ENCODE results near the gene CDK17.

CDK17 gene

DNA sequence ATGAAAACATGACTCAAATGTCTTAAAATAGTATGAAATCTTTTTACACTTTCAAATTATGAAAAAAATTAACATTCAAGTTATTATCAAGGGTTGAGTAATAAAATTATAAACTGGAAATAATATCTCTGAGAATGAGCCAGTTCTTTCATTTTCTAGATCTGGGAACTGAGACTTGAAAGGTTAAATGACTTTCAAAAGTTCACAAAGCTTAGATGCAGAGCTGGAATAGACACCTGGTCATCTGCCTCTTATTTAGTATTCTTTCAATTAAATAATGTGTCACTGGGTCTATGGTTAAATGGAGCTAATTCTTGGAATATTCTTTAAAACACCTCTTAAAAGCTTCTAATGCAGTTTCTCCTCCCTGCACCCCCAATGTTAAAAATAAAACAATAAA lies 86.6 kb downstream of the CDK17 start:
- H2AFZ ChIP-seq (ENCODE audit: low read length): no peak overlapping the region
- no peak for TF ChIP-seq CTCF (conservative IDR thresholded peaks at IDR 0.05; ENCODE audit: low read length)
- TF ChIP-seq EZH2phosphoT487 (IDR thresholded peaks at IDR 0.05; ENCODE audit: borderline replicate concordance): no peak
- no peaks in the 10 kb centered on the region for H4K20me1 ChIP-seq (ENCODE audit: insufficient read depth, low read length, poor library complexity, severe bottlenecking)
- no peak overlapping the region for H3K4me2 ChIP-seq (ENCODE audit: low read depth, low read length, poor library complexity, severe bottlenecking)
- H3K36me3 ChIP-seq (ENCODE audit: insufficient read depth, low read length): peaks cover 32% of the 10 kb centered on the region
- H3F3A ChIP-seq (ENCODE audit: low read depth): no peaks in the 10 kb centered on the region
- no peak overlapping the region for H3K9ac ChIP-seq (ENCODE audit: low read depth, low read length, poor library complexity, severe bottlenecking)
- H3K27me3 ChIP-seq (ENCODE audit: insufficient read depth, low read length, poor library complexity, severe bottlenecking): no peaks in the 10 kb centered on the region
- H3K9me2 ChIP-seq (replicated peaks; ENCODE audit: low read depth, low read length): no peaks in the 10 kb centered on the region
- H3K4me1 ChIP-seq (ENCODE audit: insufficient read depth, low read length, poor library complexity, severe bottlenecking): peaks cover 6% of the 10 kb centered on the region
- no peak overlapping the region for H3K4me3 ChIP-seq (ENCODE audit: low read length, poor library complexity, severe bottlenecking)
- H3K79me2 ChIP-seq (ENCODE audit: insufficient read depth, low read length): peaks cover 22% of the 10 kb centered on the region
- no peaks in the 10 kb centered on the region for H3K9me3 ChIP-seq (ENCODE audit: insufficient read depth, low read depth, low read length)

- peaks cover 32% of the 10 kb centered on the region for H3K36me3 ChIP-seq (ENCODE audit: insufficient read depth, low read length)
- H2AFZ ChIP-seq (ENCODE audit: low read length): no peak overlapping the region
- H3K9me2 ChIP-seq (replicated peaks; ENCODE audit: low read depth, low read length): no peaks in the 10 kb centered on the region
- no peaks in the 10 kb centered on the region for H3K9me3 ChIP-seq (ENCODE audit: insufficient read depth, low read depth, low read length)
- H3K27me3 ChIP-seq (ENCODE audit: insufficient read depth, low read length, poor library complexity, severe bottlenecking): no peaks in the 10 kb centered on the region
- H3K4me2 ChIP-seq (ENCODE audit: low read depth, low read length, poor library complexity, severe bottlenecking): no peak overlapping the region
- peaks cover 6% of the 10 kb centered on the region for H3K4me1 ChIP-seq (ENCODE audit: insufficient read depth, low read length, poor library complexity, severe bottlenecking)
- no peak overlapping the region for H3K4me3 ChIP-seq (ENCODE audit: low read length, poor library complexity, severe bottlenecking)
- no peak overlapping the region for H3K9ac ChIP-seq (ENCODE audit: low read depth, low read length, poor library complexity, severe bottlenecking)
- H3K79me2 ChIP-seq (ENCODE audit: insufficient read depth, low read length): peaks cover 25% of the 10 kb centered on the region
- H4K20me1 ChIP-seq (ENCODE audit: insufficient read depth, low read length, poor library complexity, severe bottlenecking): no peaks in the 10 kb centered on the region
- TF ChIP-seq CTCF (conservative IDR thresholded peaks at IDR 0.05; ENCODE audit: low read length) (no peak), EZH2phosphoT487 (IDR thresholded peaks at IDR 0.05; ENCODE audit: borderline replicate concordance) (no peak)
- H3F3A ChIP-seq (ENCODE audit: low read depth): no peaks in the 10 kb centered on the region
These were observed 89.0 kb downstream of the CDK17 start for GRCh38 chr12:96311191-96311590.

DNA sequence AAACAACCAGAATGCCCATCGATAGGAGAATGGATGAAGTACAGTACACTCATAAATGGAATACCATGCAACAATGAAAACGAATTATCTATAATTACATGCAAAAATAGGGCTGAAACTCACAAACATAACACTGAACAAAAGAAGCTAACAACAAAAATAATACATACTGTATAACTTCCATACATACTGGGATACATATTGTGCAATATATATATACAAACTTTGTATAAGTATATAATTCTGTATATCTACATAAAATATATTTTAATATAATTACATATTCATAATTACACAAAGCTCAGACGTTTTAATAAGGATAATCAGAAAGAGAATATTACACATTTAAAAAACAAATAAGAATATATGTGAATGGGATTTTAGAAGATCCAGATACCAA lies 90.2 kb downstream of the CDK17 start:
- H3K9me3 ChIP-seq (ENCODE audit: insufficient read depth, low read depth, low read length): no peaks in the 10 kb centered on the region
- no peak overlapping the region for H3K4me3 ChIP-seq (ENCODE audit: low read length, poor library complexity, severe bottlenecking)
- H2AFZ ChIP-seq (ENCODE audit: low read length): no peak overlapping the region
- H4K20me1 ChIP-seq (ENCODE audit: insufficient read depth, low read length, poor library complexity, severe bottlenecking): no peaks in the 10 kb centered on the region
- no peaks in the 10 kb centered on the region for H3K4me1 ChIP-seq (ENCODE audit: insufficient read depth, low read length, poor library complexity, severe bottlenecking)
- TF ChIP-seq CTCF (conservative IDR thresholded peaks at IDR 0.05; ENCODE audit: low read length) (no peak), EZH2phosphoT487 (IDR thresholded peaks at IDR 0.05; ENCODE audit: borderline replicate concordance) (no peak)
- no peaks in the 10 kb centered on the region for H3K27me3 ChIP-seq (ENCODE audit: insufficient read depth, low read length, poor library complexity, severe bottlenecking)
- no peaks in the 10 kb centered on the region for H3F3A ChIP-seq (ENCODE audit: low read depth)
- H3K9ac ChIP-seq (ENCODE audit: low read depth, low read length, poor library complexity, severe bottlenecking): no peak overlapping the region
- H3K9me2 ChIP-seq (replicated peaks; ENCODE audit: low read depth, low read length): no peaks in the 10 kb centered on the region
- H3K4me2 ChIP-seq (ENCODE audit: low read depth, low read length, poor library complexity, severe bottlenecking): no peak overlapping the region
- H3K79me2 ChIP-seq (ENCODE audit: insufficient read depth, low read length): peaks cover 25% of the 10 kb centered on the region
- peaks cover 32% of the 10 kb centered on the region for H3K36me3 ChIP-seq (ENCODE audit: insufficient read depth, low read length)
